OCI-LY1 (cell line): ENCODE results near the gene NT5DC1.

Experiments used
- H2AFZ ChIP-seq: fragments of 200-600 bp; sonication (generic), shearing (Covaris generic); 2 replicates; pipeline ENCODE4 v1.6.0; 2014; ENCODE audit warnings: antibody characterized with exemption, mild to moderate bottlenecking, low read length
- H3F3A ChIP-seq: fragments of 200-600 bp; sonication (generic), shearing (Covaris generic); 2 replicates; pipeline ENCODE4 v1.6.0; 2014; ENCODE audit warnings: mild to moderate bottlenecking, antibody characterized with exemption, low read length, moderate library complexity; ENCODE audit not compliant: insufficient read depth
- H3K27ac ChIP-seq: fragments of 200-600 bp; sonication (generic); 2 replicates; pipeline ENCODE4 v1.5.1; 2014; ENCODE audit warnings: low read length, mixed run types, mild to moderate bottlenecking, low read depth; ENCODE audit not compliant: poor library complexity, severe bottlenecking
- H3K27me3 ChIP-seq: fragments of 200-600 bp; sonication (generic); 2 replicates; pipeline ENCODE4 v1.6.0; 2014; ENCODE audit warnings: antibody characterized with exemption, mild to moderate bottlenecking, low read length, moderate library complexity; ENCODE audit not compliant: insufficient read depth
- H3K36me3 ChIP-seq: fragments of 200-600 bp; sonication (generic); 2 replicates; pipeline ENCODE4 v1.6.1; 2014; ENCODE audit warnings: mild to moderate bottlenecking, antibody characterized with exemption, low read length, moderate library complexity, mixed read lengths; ENCODE audit not compliant: insufficient read depth
- H3K4me1 ChIP-seq: fragments of 200-600 bp; sonication (generic); 2 replicates; pipeline ENCODE4 v1.5.1; 2014; ENCODE audit warnings: mild to moderate bottlenecking, low read length, moderate library complexity; ENCODE audit not compliant: insufficient read depth, severe bottlenecking
- H3K4me2 ChIP-seq: fragments of 200-600 bp; sonication (generic), shearing (Covaris generic); 2 replicates; pipeline ENCODE4 v1.6.1; 2014; ENCODE audit warnings: low read length
- H3K4me3 ChIP-seq: fragments of 200-600 bp; sonication (generic); 2 replicates; pipeline ENCODE4 v1.5.1; 2014; ENCODE audit warnings: low read length, low read depth, mild to moderate bottlenecking, mixed read lengths; ENCODE audit not compliant: poor library complexity, severe bottlenecking
- H3K79me2 ChIP-seq: fragments of 200-600 bp; shearing (Covaris generic); 2 replicates; pipeline ENCODE4 v1.6.1; 2016; ENCODE audit warnings: mixed run types, low read length, mixed read lengths; ENCODE audit not compliant: insufficient read depth
- H3K9ac ChIP-seq: fragments of 200-600 bp; sonication (generic), shearing (Covaris generic); 2 replicates; pipeline ENCODE4 v1.6.1; 2014; ENCODE audit warnings: mild to moderate bottlenecking, low read length, mixed read lengths
- H3K9me2 ChIP-seq: fragments of 200-600 bp; sonication (generic), shearing (Covaris generic); 2 replicates; pipeline ENCODE4 v1.6.1; 2014; ENCODE audit warnings: low read depth, mild to moderate bottlenecking, low read length, mixed read lengths
- H3K9me3 ChIP-seq: fragments of 200-600 bp; shearing (Covaris generic); 2 replicates; pipeline ENCODE4 v1.6.1; 2014; ENCODE audit warnings: low read length, mixed read lengths
- H4K20me1 ChIP-seq: fragments of 200-600 bp; sonication (generic), shearing (Covaris generic); 2 replicates; pipeline ENCODE4 v1.6.0; 2016; ENCODE audit warnings: mild to moderate bottlenecking, low read length; ENCODE audit not compliant: insufficient read depth
- EZH2 ChIP-seq: fragments of 200-600 bp; sonication (generic), shearing (Covaris generic); IDR thresholded peaks from 2 replicates; pipeline ENCODE4 v1.8.0; 2017; ENCODE audit warnings: borderline replicate concordance, mixed run types, mild to moderate bottlenecking, antibody characterized with exemption, low read length, moderate library complexity, mixed read lengths
- TF ChIP-seq, protein P1 (sequence below): fragments of 200-600 bp; sonication (generic), shearing (Covaris generic); IDR thresholded peaks from 2 replicates; pipeline ENCODE4 v1.5.1; 2017; ENCODE audit warnings: mild to moderate bottlenecking, antibody characterized with exemption, low read length, moderate library complexity, mixed read lengths

NT5DC1 gene

DNA sequence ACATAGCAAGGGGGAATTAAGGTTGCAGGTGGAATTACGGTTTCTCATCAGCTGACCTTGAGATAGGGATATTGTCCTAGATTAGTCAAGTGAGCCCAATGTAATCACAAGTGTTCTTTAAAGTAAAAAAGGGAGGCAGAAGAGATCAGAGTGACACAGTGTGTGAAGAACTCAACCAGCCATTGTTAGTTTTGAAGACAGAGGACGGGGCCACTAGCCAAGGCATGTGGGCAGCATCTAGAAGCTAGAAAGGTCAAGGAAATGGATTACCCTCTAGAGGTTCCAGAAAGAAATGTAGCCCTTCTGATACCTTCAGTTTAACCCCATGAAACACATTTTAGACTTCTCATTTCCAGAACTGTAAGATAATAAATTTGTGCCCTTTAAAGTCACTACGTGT lies 197.6 kb downstream of the NT5DC1 start:
- Histone ChIP-seq H3K36me3 (no peaks in the 10 kb centered on the region), H3K4me3 (no peak overlapping the region), H3K9me2 (no peaks in the 10 kb centered on the region), H3K4me2 (no peak overlapping the region), H3K27ac (no peak overlapping the region), H2AFZ (no peak overlapping the region), H4K20me1 (no peaks in the 10 kb centered on the region), H3F3A (no peaks in the 10 kb centered on the region), H3K27me3 (no peaks in the 10 kb centered on the region), H3K79me2 (no peaks in the 10 kb centered on the region), H3K4me1 (no peaks in the 10 kb centered on the region), H3K9ac (no peak overlapping the region), H3K9me3 (no peaks in the 10 kb centered on the region)
- TF ChIP-seq, protein P1, sequence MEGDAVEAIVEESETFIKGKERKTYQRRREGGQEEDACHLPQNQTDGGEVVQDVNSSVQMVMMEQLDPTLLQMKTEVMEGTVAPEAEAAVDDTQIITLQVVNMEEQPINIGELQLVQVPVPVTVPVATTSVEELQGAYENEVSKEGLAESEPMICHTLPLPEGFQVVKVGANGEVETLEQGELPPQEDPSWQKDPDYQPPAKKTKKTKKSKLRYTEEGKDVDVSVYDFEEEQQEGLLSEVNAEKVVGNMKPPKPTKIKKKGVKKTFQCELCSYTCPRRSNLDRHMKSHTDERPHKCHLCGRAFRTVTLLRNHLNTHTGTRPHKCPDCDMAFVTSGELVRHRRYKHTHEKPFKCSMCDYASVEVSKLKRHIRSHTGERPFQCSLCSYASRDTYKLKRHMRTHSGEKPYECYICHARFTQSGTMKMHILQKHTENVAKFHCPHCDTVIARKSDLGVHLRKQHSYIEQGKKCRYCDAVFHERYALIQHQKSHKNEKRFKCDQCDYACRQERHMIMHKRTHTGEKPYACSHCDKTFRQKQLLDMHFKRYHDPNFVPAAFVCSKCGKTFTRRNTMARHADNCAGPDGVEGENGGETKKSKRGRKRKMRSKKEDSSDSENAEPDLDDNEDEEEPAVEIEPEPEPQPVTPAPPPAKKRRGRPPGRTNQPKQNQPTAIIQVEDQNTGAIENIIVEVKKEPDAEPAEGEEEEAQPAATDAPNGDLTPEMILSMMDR = no peak
- no peak for TF ChIP-seq EZH2

DNA sequence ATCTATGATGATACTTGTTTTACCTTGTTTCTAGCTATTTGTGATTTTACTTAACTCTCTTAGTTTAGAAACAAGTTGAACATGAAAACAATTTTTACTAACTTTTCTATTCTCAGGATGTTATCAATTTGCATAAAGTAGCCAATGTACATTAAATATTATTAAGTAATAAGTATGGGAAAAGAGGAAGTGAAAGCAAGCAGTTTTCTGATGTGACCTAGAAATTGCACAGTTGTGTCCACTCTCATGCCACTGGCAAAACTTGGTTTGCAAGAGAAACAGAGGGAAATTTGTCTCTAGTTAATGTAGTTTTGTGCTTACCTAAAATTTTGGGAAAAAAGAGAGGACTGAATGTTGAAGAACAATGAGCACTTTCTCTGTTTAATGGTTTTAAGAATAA lies 198.3 kb downstream of the NT5DC1 start:
- Histone ChIP-seq H3K9ac (no peak overlapping the region), H3F3A (no peaks in the 10 kb centered on the region), H4K20me1 (no peaks in the 10 kb centered on the region), H3K9me3 (no peaks in the 10 kb centered on the region), H3K4me2 (no peak overlapping the region), H3K79me2 (no peaks in the 10 kb centered on the region), H3K27me3 (no peaks in the 10 kb centered on the region), H3K4me3 (no peak overlapping the region), H3K27ac (no peak overlapping the region), H3K9me2 (no peaks in the 10 kb centered on the region), H3K36me3 (no peaks in the 10 kb centered on the region), H2AFZ (no peak overlapping the region), H3K4me1 (no peaks in the 10 kb centered on the region)
- TF ChIP-seq, protein P1 = no peak
- no peak for TF ChIP-seq EZH2
